GM18867 (cell line): Measurements from ENCODE around the gene IL32.
"Not testable (repeated sequence)": the region's sequence is repeated elsewhere in the genome, so short reads cannot be mapped to it uniquely, and the experiment has no call there.

Experiments used
- ATAC-seq: cut with Tn5 transposase; IDR thresholded peaks from one replicate; pipeline ENCODE4 v1.9.1; 2021; ENCODE audit warnings: mild to moderate bottlenecking, moderate library complexity; ENCODE audit not compliant: unreplicated experiment

IL32 gene

GRCh38 chr16:3069146-3069545 lies 3.7 kb downstream of the IL32 start:
- not testable (repeated sequence) for ATAC-seq

GRCh38 chr16:3070608-3071111 lies 5.2 kb downstream of the IL32 start:
- ATAC-seq, result no peak

GRCh38 chr16:3071655-3072054 lies 6.2 kb downstream of the IL32 start:
- ATAC-seq, result no peak

- not testable (repeated sequence) for ATAC-seq
These were observed 6.7 kb downstream of the IL32 start for GRCh38 chr16:3072148-3072547.

- not testable (repeated sequence) for ATAC-seq
These were observed 7.3 kb downstream of the IL32 start for GRCh38 chr16:3072576-3073263.

- ATAC-seq, result no peak
These were observed 8.0 kb downstream of the IL32 start for GRCh38 chr16:3073448-3073847.

- ATAC-seq, result peak; percentile 73
These were observed 9.6 kb downstream of the IL32 start for GRCh38 chr16:3074860-3075522.

- no peak for ATAC-seq
These were observed 10.1 kb downstream of the IL32 start for GRCh38 chr16:3075523-3075915.

GRCh38 chr16:3075946-3076345 lies 10.5 kb downstream of the IL32 start:
- ATAC-seq, result not testable (repeated sequence)

- no peak for ATAC-seq
These were observed 11.1 kb downstream of the IL32 start for GRCh38 chr16:3076577-3076976.

- no peak for ATAC-seq
These were observed 14.6 kb downstream of the IL32 start for GRCh38 chr16:3080024-3080423.

- not testable (repeated sequence) for ATAC-seq
These were observed 16.5 kb downstream of the IL32 start for GRCh38 chr16:3081957-3082356.

GRCh38 chr16:3083408-3083807 lies 18.0 kb downstream of the IL32 start:
- ATAC-seq, result not testable (repeated sequence)

GRCh38 chr16:3084491-3084890 lies 19.1 kb downstream of the IL32 start:
- ATAC-seq, result no peak

- no peak for ATAC-seq
These were observed 19.7 kb downstream of the IL32 start for GRCh38 chr16:3084969-3085670.

- ATAC-seq, result no peak
These were observed 20.6 kb downstream of the IL32 start for GRCh38 chr16:3085868-3086595.

GRCh38 chr16:3086596-3087242 lies 21.3 kb downstream of the IL32 start:
- ATAC-seq, result no peak

- ATAC-seq, result no peak
These were observed 22.1 kb downstream of the IL32 start for GRCh38 chr16:3087243-3088235.

- no peak for ATAC-seq
These were observed 23.0 kb downstream of the IL32 start for GRCh38 chr16:3088450-3088849.
